IMR-90 (cell line): Measurements from ENCODE around the gene SLC19A1. TPM values are rescaled to one million over a fixed set of nuclear protein-coding genes. Genes with fewer than 3 reads are reported as not detected.
A peak's percentile ranks its signal among the peaks of the same experiment; 100 is the strongest.

Experiments used
- ATAC-seq: fragments of 200-7000 bp; cut with Tn5 transposase; 2 replicates; pipeline ENCODE4 v1.9.1; 2020; ENCODE audit warnings: low read depth, mild to moderate bottlenecking, moderate library complexity
- BruUV-seq: library from RNA; stranded (reverse); fragments of 400-500 nt; replicated peaks from 2 replicates; lab custom pipeline; 2021; lab: Mats Ljungman, UMichigan
- CTCF ChIA-PET: fragments of 300-600 bp; formaldehyde crosslinking; extraction: SDS; loops from one replicate; lab custom pipeline; 2021; ENCODE audit warnings: antibody characterized with exemption; lab: Yijun Ruan, JAX
- POLR2A ChIA-PET: fragments of 300-600 bp; sonication (Branson Sonifier 250); formaldehyde crosslinking; loops from one replicate; lab custom pipeline; 2022; ENCODE audit warnings: antibody characterized with exemption; ENCODE audit not compliant: unreplicated experiment; lab: Charles Lee
- DNase-seq: peaks from one replicate; pipeline ENCODE4 v3.0.0; 2013
- H2AFZ ChIP-seq: replicated peaks from 2 replicates; pipeline ENCODE3; 2013; ENCODE audit warnings: low read length, mild to moderate bottlenecking; ENCODE audit not compliant: poor library complexity
- H2AK5ac ChIP-seq: 2 replicates; pipeline ENCODE4 v1.6.1; 2013; ENCODE audit warnings: low read depth, low read length, inconsistent platforms
- H2AK9ac ChIP-seq: replicated peaks from 2 replicates; pipeline ENCODE3; 2013; ENCODE audit warnings: mild to moderate bottlenecking, low read depth, low read length, moderate library complexity; ENCODE audit not compliant: poor library complexity
- H2BK120ac ChIP-seq: 2 replicates; pipeline ENCODE4 v1.6.1; 2013; ENCODE audit warnings: low read depth, low read length, inconsistent platforms
- H2BK15ac ChIP-seq: 3 replicates; pipeline ENCODE4 v1.6.1; 2013; ENCODE audit warnings: low read depth, low read length, inconsistent platforms
- H2BK20ac ChIP-seq: 2 replicates; pipeline ENCODE4 v1.6.1; 2013; ENCODE audit warnings: low read depth, mild to moderate bottlenecking, inconsistent platforms, low read length, moderate library complexity
- H2BK5ac ChIP-seq: 2 replicates; pipeline ENCODE4 v1.6.1; 2013; ENCODE audit warnings: mild to moderate bottlenecking, low read depth, low read length, inconsistent platforms; ENCODE audit not compliant: poor library complexity, severe bottlenecking
- H3K14ac ChIP-seq: replicated peaks from 2 replicates; pipeline ENCODE4 v1.6.1; 2013; ENCODE audit warnings: low read depth, low read length, inconsistent platforms
- H3K18ac ChIP-seq: 2 replicates; pipeline ENCODE4 v1.6.1; 2013; ENCODE audit warnings: low read depth, low read length, control low read depth
- H3K23ac ChIP-seq: 2 replicates; pipeline ENCODE4 v1.6.1; 2013; ENCODE audit warnings: low read depth, low read length, inconsistent platforms
- H3K27ac ChIP-seq: 2 replicates; pipeline ENCODE4 v1.5.1; 2013; ENCODE audit warnings: mild to moderate bottlenecking, control low read depth, low read length; ENCODE audit not compliant: insufficient read depth
- H3K27me3 ChIP-seq: 2 replicates; pipeline ENCODE4 v1.6.1; 2013; ENCODE audit warnings: low read length; ENCODE audit not compliant: control insufficient read depth, insufficient read depth
- H3K36me3 ChIP-seq: 2 replicates; pipeline ENCODE4 v1.6.1; 2013; ENCODE audit warnings: low read length, mixed read lengths; ENCODE audit not compliant: control insufficient read depth, insufficient read depth
- H3K4ac ChIP-seq: 2 replicates; pipeline ENCODE4 v1.6.1; 2013; ENCODE audit warnings: low read depth, low read length, inconsistent platforms
- H3K4me1 ChIP-seq: 2 replicates; pipeline ENCODE4 v1.6.1; 2013; ENCODE audit warnings: low read length, mixed read lengths; ENCODE audit not compliant: control insufficient read depth, insufficient read depth
- H3K4me2 ChIP-seq: 2 replicates; pipeline ENCODE4 v1.6.1; 2013; ENCODE audit warnings: low read depth, mild to moderate bottlenecking, control low read depth, low read length, moderate library complexity
- H3K4me3 ChIP-seq: 2 replicates; pipeline ENCODE4 v1.5.1; 2013; ENCODE audit warnings: low read depth, mild to moderate bottlenecking, control low read depth, low read length, moderate library complexity; ENCODE audit not compliant: insufficient read depth
- H3K56ac ChIP-seq: 2 replicates; pipeline ENCODE4 v1.6.1; 2013; ENCODE audit warnings: low read length, inconsistent platforms; ENCODE audit not compliant: insufficient read depth; ENCODE audit errors: extremely low read depth
- H3K79me1 ChIP-seq, 2 experiments: 2 replicates each; pipeline ENCODE4 v1.6.1; 2013; ENCODE audit warnings: low read length in 2 of 2, inconsistent platforms in 1 of 2, low read depth in 1 of 2
- H3K9ac ChIP-seq: 2 replicates; pipeline ENCODE4 v1.6.1; 2013; ENCODE audit warnings: low read depth, low read length, control low read depth
- H3K9me1 ChIP-seq: 2 replicates; pipeline ENCODE4 v1.6.1; 2013; ENCODE audit warnings: low read length, inconsistent platforms; ENCODE audit not compliant: insufficient read depth
- H3K9me3 ChIP-seq: 2 replicates; pipeline ENCODE4 v1.6.1; 2013; ENCODE audit warnings: low read length; ENCODE audit not compliant: control insufficient read depth, insufficient read depth
- H4K20me1 ChIP-seq: 2 replicates; pipeline ENCODE4 v1.6.1; 2013; ENCODE audit warnings: low read length, inconsistent platforms; ENCODE audit not compliant: insufficient read depth
- H4K5ac ChIP-seq: 2 replicates; pipeline ENCODE4 v1.6.1; 2013; ENCODE audit warnings: mild to moderate bottlenecking, low read depth, low read length, control low read depth
- H4K8ac ChIP-seq, 2 experiments: 2 replicates each; pipeline ENCODE4 v1.6.1; 2013; ENCODE audit warnings: low read depth in 2 of 2, low read length in 2 of 2, control low read depth in 1 of 2, inconsistent platforms in 1 of 2
- H4K91ac ChIP-seq: 2 replicates; pipeline ENCODE4 v1.6.1; 2013; ENCODE audit warnings: low read depth, low read length, inconsistent platforms; ENCODE audit not compliant: insufficient read depth
- BHLHE40 ChIP-seq: fragments of 150-350 bp; IDR thresholded peaks from 2 replicates; pipeline ENCODE4 v1.6.1; 2016; ENCODE audit warnings: mild to moderate bottlenecking, low read depth, low read length
- CHD1 ChIP-seq: IDR thresholded peaks from 2 replicates; pipeline ENCODE4 v1.6.1; 2012; ENCODE audit warnings: low read depth, low read length, improper control_type of control experiment
- CTCF ChIP-seq: conservative IDR thresholded peaks from 2 replicates; pipeline ENCODE4 v1.5.1; 2012; ENCODE audit warnings: mild to moderate bottlenecking, low read depth, low read length, improper control_type of control experiment
- ELK1 ChIP-seq: fragments of 150-350 bp; IDR thresholded peaks from 2 replicates; pipeline ENCODE4 v1.6.1; 2016; ENCODE audit warnings: low read depth, mild to moderate bottlenecking, low read length, moderate library complexity, borderline replicate concordance
- MAFK ChIP-seq: IDR thresholded peaks from 2 replicates; pipeline ENCODE4 v1.6.1; 2012; ENCODE audit warnings: low read depth, low read length, improper control_type of control experiment
- MAZ ChIP-seq: IDR thresholded peaks from 2 replicates; pipeline ENCODE4 v1.6.1; 2012; ENCODE audit warnings: low read depth, mild to moderate bottlenecking, low read length, improper control_type of control experiment, moderate library complexity, borderline replicate concordance
- MXI1 ChIP-seq: IDR thresholded peaks from 2 replicates; pipeline ENCODE4 v1.6.1; 2012; ENCODE audit warnings: low read depth, mild to moderate bottlenecking, low read length, moderate library complexity, borderline replicate concordance
- NFE2L2 ChIP-seq: fragments of 150-350 bp; IDR thresholded peaks from 2 replicates; pipeline ENCODE4 v1.6.1; 2016; ENCODE audit warnings: low read depth, mild to moderate bottlenecking, low read length
- POLR2A ChIP-seq: IDR thresholded peaks from 2 replicates; pipeline ENCODE4 v1.6.1; 2012; ENCODE audit warnings: mild to moderate bottlenecking, low read depth, low read length
- RCOR1 ChIP-seq: IDR thresholded peaks from 2 replicates; pipeline ENCODE4 v1.6.1; 2012; ENCODE audit warnings: mild to moderate bottlenecking, low read length, improper control_type of control experiment; ENCODE audit not compliant: insufficient replicate concordance
- RFX5 ChIP-seq: IDR thresholded peaks from 2 replicates; pipeline ENCODE4 v1.8.0; 2012; ENCODE audit warnings: low read depth, mild to moderate bottlenecking, low read length, moderate library complexity
- USF2 ChIP-seq: fragments of 150-350 bp; IDR thresholded peaks from 2 replicates; pipeline ENCODE4 v1.6.1; 2017; ENCODE audit warnings: mild to moderate bottlenecking, antibody characterized with exemption, low read length, low read depth
- WGBS, 2 experiments: methylation state at CpG; one replicate each; pipeline versions ENCODE4 v1.1.5 to v1.1.7; 2013; ENCODE audit warnings: missing lambda C conversion rate in 2 of 2; ENCODE audit not compliant: insufficient read length in 1 of 2; ENCODE audit errors: extremely low coverage in 2 of 2; 5-methylcytosine and 5-hydroxymethylcytosine counted together
- dilution Hi-C: fragments of 300-500 bp; cut with HindIII; formaldehyde crosslinking; loops from one replicate; pipeline ENCODE4 v1.14.3; 2018; ENCODE audit warnings: low sequenced_read_pairs; ENCODE audit not compliant: unreplicated experiment
- in situ Hi-C: fragments of 300-500 bp; cut with MboI; formaldehyde crosslinking; loops from 3 replicates; pipeline ENCODE4 v1.14.3; 2019; ENCODE audit warnings: low sequenced_read_pairs, inconsistent platforms, mixed read lengths
- intact Hi-C: fragments of 100-400 bp; cut with micrococcal nuclease; formaldehyde crosslinking; loops from 2 replicates; pipeline ENCODE4 v1.10.0; 2022
- polyA plus RNA-seq, 3 experiments: library from polyadenylated mRNA; depleted of rRNA; stranded (reverse); fragments of >200 nt; gene quantifications; 2 replicates each; pipeline ENCODE4 v1.2.3, GENCODE V29; 2012; ENCODE audit warnings: low replicate concordance in 1 of 3
- total RNA-seq: library from RNA; depleted of rRNA; stranded (reverse); fragments of >200 nt; gene quantifications from 2 replicates; pipeline ENCODE4 v1.2.3, GENCODE V29; 2012

SLC19A1 gene
- total and polyA plus RNA-seq, 2 of the 4 experiments (the other 2 are of a cell fraction), result 2.2 to 16.2 TPM

- peak overlapping the region; percentile 62 to 67 for H4K8ac ChIP-seq
- peak overlapping the region; percentile 63 for H4K91ac ChIP-seq
- H4K20me1 ChIP-seq, result no peaks in the 10 kb centered on the region
- H3K79me1 ChIP-seq, result no peaks in the 10 kb centered on the region
- ChIA-PET POLR2A (no interaction called here), CTCF (interaction anchor here (0.5 to 1.6 kb wide), 20 partner anchors 9 to 416 kb away, joined by 3 to 15 read pairs (median 3); no protein-coding TSS in a partner anchor)
- H2BK120ac ChIP-seq, result peak overlapping the region; percentile 35; the same call in 1 of the 2 replicates
- H3K9me1 ChIP-seq, result peaks cover 4% of the 10 kb centered on the region; the same call in 1 of the 2 replicates
- H2BK5ac ChIP-seq, result peak overlapping the region; percentile 55
- in situ Hi-C loops, result loop anchor here (5.0 kb wide), 1 partner anchor 262 kb away; no protein-coding TSS in a partner anchor
- ATAC-seq (peak; percentile 84), DNase-seq (peak; percentile 86)
- WGBS, 2 experiments, result 3% methylated on average over 32 of the region's 62 CpGs; no CpG with 5 or more reads in 1 of the 2 experiments
- peak overlapping the region; percentile 8 for H3K9ac ChIP-seq
- peak overlapping the region; percentile 96 for H2AFZ ChIP-seq
- H3K4ac ChIP-seq, result peak overlapping the region; percentile 67; the same call in 1 of the 2 replicates
- dilution Hi-C loops, result no loop called here
- peak overlapping the region; percentile 37 for H3K4me3 ChIP-seq
- peak overlapping the region; percentile 43; the same call in 1 of the 2 replicates for H2AK5ac ChIP-seq
- no peaks in the 10 kb centered on the region for H3K36me3 ChIP-seq
- H2BK20ac ChIP-seq, result no peak overlapping the region
- no peak overlapping the region for H3K14ac ChIP-seq
- no peaks in the 10 kb centered on the region for H3K9me3 ChIP-seq
- H3K27ac ChIP-seq, result peak overlapping the region; percentile 39
- no TSS peak for BruUV-seq
- H2BK15ac ChIP-seq, result no peak overlapping the region; the same call in 2 of the 3 replicates
- H4K5ac ChIP-seq, result peak overlapping the region; percentile 55
- peak overlapping the region; percentile 89 for H2AK9ac ChIP-seq
- H3K4me2 ChIP-seq, result peak overlapping the region; percentile 86
- peaks cover 2% of the 10 kb centered on the region; the same call in 1 of the 2 replicates for H3K4me1 ChIP-seq
- no peak overlapping the region for H3K18ac ChIP-seq
- no peak overlapping the region for H3K23ac ChIP-seq
- H3K56ac ChIP-seq, result no peak overlapping the region
- intact Hi-C loops, result loop anchor here (1.0 to 5.0 kb wide), 6 partner anchors 41 to 368 kb away; partner anchors contain the start of gene PCBP3
- H3K27me3 ChIP-seq, result no peaks in the 10 kb centered on the region; the same call in 1 of the 2 replicates
- TF ChIP-seq MXI1 (peak; percentile 90), MAZ (no peak; the same call in 1 of the 2 replicates), NFE2L2 (no peak), CHD1 (peak; percentile 83; the same call in 1 of the 2 replicates), MAFK (0 out of 2 replicates have a peak, but pooled peaks have one; percentile 1), RFX5 (no peak; the same call in 1 of the 2 replicates), ELK1 (no peak), BHLHE40 (no peak), RCOR1 (no peak), POLR2A (0 out of 2 replicates have a peak, but pooled peaks have one; percentile 11), CTCF (peak; percentile 97), USF2 (peak; percentile 67; the same call in 1 of the 2 replicates)
These were observed 13.5 kb upstream of the SLC19A1 start for GRCh38 chr21:45555557-45556301.
